CD1c-positive myeloid dendritic cell (primary cell): Measurements from ENCODE around the gene SDC1.

Experiments
- DNase-seq: peaks from one replicate; pipeline ENCODE4 v3.0.0-alpha.2; 2016; ENCODE audit errors: extremely low spot score

SDC1 gene

DNA sequence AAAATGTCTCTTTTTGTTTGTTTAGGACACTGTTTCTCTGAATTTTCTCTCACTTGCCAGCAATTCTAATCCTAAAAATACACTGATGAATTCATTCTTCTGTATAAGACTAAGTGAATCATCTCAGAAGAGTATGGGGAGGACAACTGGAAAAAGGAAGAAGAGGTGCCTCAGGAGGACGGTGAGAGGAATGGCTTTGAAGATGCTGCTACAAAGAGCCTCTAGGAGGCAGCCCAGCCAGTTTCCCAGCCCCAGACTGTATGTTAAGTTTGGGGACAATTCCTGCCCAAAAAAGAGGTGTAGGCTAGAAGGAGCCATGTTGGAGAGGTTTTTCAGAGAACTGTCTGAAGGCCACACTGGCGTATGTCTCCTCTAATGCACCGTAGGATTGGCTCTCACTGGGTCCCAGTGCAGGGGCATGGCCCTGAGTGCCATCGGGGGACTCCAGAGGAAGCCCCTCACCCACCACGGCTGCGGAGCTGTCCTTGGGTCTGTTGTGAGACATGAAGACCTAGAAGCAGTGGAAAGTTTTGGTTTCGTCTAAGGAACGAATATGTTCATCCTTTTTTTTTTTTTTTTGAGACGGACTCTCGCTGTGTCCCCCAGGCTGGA is 3.1 kb upstream of the SDC1 start:
- DNase-seq, result no peak

DNA sequence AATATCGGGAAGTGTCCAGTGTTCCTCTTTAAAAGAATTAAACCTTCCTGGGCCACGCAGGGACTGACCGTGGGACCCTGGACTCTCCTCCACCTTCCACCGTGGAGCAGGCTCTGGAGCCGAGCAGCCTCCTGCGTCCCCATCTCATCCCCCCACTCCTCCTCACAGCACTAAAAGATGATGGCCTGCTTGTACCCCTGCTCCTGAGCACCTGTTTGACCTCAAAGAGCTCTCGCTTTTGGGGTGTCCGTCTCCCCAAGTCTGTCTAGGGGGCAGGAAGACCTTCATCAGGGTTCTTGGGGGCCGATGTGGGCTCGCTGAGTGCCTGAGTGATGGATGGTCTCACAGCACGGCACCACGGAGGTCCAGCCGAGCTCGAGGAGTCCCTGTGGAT is 1.2 kb upstream of the SDC1 start:
- DNase-seq, result no peak

DNA sequence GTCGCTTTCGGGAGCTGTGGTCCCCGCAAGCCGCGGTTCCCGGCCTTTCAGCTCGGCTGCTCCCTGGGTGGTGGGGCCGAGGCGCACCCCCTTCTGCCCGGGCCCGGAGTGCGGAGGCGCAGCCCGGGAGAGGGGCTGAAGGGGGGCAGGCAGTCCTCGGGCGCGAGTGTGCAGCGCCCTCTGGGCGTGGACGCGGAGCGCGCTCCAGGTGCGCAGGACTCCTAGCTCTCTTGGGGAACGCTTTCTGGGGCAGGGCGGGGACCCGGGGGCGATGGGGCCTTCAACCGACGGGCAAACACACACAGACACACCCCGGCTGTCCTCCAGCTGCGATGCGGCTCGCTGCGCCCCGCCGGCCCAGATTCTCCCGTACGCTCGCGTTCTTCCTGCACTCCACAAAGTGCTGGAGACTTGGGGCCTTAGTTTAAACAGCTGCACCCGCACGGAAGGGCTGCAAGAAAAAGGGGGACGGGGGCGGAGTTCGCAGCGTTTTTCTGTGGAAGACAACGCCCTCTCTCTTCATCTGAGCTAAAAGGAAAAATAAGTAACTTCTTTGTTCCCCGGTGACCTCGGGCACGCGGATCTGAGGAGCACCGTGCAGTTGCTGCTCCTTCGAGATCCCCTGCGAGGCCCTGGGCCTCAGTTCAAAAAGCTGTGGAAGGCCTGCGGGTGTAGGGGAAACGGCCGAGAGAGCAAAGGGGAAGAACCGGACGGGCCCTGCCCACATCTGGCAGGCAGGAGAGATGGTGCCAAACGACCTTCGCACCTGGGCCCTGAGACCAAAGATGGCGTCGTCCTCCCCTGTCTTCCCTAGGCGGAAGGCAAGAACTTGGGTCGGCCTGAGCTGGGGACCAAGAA is 593 bp upstream of the SDC1 start:
- peak; percentile 27 for DNase-seq

- DNase-seq, result peak; percentile 29
These were observed 690 bp downstream of the SDC1 start for GRCh38 chr2:20224164-20224715.

GRCh38 chr2:20223407-20224163 is 1.3 kb downstream of the SDC1 start:
- DNase-seq, result peak; percentile 9

DNA sequence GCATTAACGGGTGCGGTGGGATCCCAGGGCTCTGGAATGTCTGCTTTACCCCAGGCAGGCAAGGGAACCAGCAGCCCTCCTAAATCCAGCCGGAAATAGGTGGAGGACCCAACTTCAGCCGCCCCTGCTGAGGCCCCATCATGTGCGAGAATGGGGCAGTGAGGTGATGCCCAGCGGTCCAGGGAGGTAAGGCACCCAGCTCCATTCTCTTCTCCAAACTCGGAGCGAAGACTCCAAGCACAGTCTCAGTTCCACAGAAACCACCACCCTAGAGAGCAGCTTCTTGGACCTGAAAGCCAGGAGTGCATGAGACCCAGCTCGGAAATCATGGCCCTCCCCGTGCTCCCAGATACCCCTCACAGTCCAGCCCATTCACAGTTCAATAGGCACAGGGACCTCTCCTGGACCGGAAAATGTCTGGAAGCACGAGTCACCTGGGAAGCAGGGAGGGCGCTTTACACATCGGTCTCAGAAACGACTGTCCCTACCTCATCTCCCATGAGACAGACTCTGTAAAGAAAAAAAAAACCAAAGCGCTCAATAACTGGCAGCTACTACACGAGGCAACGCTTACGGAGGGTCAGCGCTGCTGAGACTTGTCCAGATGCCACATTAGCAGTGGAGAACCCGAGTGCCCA is 2.0 kb downstream of the SDC1 start:
- no peak for DNase-seq

- no peak for DNase-seq
These were observed 2.7 kb downstream of the SDC1 start for GRCh38 chr2:20222014-20222768.

DNA sequence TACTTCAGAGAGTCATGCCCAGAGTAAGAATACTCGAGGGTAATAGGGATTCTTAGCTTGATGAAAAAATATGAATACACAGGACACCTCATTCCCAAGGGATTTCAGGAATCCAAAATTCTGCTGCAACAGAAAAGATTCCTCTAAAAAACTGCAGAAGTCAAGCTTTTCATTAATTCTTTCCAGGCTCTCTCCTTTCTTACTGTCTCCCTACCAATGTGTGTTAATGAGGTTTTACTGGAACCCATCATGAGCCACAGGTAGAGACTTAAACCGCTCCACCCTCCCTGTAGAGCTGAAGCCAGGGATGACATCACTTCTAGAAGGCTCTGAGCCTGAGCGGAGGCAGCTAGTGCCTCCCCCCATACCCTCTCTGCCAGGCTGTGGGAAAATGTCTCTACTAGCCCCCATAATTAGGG is 3.4 kb downstream of the SDC1 start:
- DNase-seq, result no peak

DNA sequence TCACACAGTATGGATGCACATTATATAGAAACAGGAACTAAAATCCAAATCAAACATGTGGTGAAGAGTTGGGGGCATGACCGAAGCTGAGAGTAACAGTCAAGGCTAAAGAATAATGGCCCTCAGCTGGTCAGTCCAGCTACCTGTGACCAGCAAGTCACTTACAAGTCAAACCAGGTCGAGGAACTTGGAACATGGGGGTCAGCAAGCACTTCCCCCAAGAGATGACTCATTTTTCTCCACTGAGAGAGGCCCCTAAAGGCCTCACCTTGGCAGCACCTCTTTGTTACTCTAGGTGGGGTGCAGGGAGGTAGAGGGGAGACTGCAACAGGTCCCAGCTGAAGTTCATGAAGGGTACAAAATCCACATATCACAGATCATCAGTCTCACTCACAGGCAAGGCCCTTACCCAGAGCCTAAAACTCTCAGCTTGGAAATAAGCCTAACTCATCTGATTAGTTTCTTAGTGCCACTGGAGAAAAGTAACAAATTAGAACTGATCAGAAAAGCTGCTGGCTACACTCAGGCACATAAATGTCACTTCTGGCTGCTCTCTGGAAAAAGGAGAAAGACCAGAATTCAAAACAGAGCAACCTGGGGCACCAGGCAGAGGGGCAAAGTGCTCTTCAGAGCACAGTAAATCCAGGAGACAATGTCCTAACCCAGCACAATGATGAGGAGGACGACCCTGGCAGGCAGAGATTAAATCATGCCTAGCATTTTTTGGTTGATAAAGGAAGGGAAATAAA is 4.0 kb downstream of the SDC1 start:
- DNase-seq, result no peak

DNA sequence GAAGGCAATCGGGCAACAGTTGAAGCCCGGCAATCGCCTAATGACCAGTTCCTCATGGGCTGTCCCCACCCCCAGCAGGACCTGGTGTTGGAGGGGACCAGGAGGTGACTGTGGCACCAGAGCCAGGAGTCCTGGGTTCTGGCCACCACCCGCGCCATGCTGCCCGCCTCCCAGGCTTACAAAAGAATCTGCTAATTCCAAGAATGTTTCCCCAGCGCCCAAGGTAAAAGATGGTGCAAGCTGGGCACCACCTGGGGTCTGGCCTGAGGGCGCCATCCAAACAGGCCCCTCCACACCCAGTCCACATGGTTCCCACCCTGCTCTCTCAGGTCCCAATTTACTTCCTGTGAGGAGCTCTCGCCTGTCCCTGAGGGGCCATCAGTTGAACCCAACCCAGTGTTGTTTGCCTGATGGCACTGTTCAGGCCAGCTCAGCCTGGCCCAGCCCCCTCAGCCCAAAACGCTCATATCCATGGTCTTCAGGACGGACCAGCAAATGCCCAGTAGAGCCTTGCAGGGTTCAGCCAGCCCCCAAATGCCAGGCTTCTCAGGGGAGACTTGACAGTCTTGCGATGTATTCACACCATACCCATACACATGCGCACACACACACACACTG is 5.1 kb downstream of the SDC1 start:
- DNase-seq, result no peak

GRCh38 chr2:20218331-20219320 is 6.3 kb downstream of the SDC1 start:
- no peak for DNase-seq

- DNase-seq, result no peak
These were observed 7.6 kb downstream of the SDC1 start for GRCh38 chr2:20217041-20217970.

GRCh38 chr2:20216130-20217025 is 8.6 kb downstream of the SDC1 start:
- DNase-seq, result no peak

DNA sequence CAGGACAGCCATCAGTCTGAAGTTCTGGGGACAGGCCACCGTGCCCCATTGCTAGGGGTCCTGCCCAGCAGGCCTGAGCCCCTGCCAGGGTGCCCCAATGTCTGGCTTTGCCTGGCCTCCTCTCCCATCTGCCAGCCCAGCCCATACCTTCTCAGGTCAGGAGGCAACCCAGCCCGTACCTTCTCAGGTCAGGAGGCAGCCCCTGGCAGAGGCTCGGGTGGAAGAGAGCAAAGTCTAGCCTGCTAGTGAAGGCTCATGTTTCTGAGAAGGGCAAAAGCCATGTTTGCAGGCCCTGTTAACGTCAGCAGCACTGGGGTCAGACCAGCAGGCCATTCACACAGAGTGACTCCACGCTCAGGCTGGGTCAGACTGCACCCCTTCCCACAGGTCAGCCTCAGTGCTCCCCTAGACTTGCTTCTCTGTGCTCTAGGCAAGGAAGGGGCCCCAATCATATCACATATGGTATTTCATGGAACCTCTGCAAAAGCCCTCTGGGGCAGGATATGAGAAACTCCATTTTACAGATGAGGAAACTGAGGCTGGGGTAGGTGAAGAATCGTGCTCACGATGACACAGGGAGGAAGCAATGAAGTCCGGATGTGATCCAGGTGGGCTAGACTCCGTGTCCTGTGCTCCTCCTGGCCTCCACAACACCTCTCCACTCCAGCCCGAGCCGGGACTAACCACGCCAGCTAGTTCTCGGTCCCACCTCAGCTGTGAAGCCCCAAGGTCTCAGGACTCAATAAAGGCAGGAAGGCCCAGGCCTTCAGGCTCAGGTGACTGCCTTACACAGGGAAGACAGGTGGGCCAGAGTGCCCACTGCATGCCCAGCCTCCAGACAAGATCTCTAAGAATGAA is 9.5 kb downstream of the SDC1 start:
- DNase-seq, result no peak

DNA sequence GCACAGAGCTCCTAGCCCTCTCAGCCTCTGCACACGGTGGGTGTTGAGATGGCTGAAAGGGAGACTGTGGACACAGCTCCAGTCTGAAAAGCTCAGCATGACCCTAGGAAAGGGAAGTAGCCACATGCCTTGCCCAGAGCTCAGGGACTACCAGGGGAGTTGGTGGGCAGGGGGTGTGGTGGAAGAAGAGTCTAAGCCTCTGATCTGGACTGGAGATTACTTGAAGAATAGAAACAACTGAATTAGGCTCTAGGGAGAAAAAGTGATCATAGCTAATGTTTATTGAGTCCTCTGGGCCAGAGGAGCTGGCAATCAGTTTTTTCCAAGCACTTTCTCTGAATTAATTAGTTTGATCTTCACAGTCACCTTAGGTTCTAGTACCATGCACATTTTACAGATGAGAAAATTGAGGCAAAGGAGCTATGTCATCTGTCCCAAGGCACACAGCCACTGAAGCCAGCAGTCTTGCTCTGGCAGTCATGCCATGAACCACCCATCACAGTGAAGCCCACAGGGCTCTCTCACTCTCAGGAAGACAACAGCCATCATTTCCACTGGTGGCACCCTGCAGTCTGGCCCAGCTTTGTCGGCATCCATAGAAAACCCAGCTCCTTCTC is 10.3 kb downstream of the SDC1 start:
- no peak for DNase-seq
